GM19238 (cell line): ENCODE measurements around the gene CCT8.

Experiments
- DNase-seq: peaks from one replicate; pipeline ENCODE4 v3.0.0; 2011; ENCODE audit warnings: low spot score; ENCODE audit not compliant: insufficient read length

Gene CCT8, protein sequence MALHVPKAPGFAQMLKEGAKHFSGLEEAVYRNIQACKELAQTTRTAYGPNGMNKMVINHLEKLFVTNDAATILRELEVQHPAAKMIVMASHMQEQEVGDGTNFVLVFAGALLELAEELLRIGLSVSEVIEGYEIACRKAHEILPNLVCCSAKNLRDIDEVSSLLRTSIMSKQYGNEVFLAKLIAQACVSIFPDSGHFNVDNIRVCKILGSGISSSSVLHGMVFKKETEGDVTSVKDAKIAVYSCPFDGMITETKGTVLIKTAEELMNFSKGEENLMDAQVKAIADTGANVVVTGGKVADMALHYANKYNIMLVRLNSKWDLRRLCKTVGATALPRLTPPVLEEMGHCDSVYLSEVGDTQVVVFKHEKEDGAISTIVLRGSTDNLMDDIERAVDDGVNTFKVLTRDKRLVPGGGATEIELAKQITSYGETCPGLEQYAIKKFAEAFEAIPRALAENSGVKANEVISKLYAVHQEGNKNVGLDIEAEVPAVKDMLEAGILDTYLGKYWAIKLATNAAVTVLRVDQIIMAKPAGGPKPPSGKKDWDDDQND

DNA sequence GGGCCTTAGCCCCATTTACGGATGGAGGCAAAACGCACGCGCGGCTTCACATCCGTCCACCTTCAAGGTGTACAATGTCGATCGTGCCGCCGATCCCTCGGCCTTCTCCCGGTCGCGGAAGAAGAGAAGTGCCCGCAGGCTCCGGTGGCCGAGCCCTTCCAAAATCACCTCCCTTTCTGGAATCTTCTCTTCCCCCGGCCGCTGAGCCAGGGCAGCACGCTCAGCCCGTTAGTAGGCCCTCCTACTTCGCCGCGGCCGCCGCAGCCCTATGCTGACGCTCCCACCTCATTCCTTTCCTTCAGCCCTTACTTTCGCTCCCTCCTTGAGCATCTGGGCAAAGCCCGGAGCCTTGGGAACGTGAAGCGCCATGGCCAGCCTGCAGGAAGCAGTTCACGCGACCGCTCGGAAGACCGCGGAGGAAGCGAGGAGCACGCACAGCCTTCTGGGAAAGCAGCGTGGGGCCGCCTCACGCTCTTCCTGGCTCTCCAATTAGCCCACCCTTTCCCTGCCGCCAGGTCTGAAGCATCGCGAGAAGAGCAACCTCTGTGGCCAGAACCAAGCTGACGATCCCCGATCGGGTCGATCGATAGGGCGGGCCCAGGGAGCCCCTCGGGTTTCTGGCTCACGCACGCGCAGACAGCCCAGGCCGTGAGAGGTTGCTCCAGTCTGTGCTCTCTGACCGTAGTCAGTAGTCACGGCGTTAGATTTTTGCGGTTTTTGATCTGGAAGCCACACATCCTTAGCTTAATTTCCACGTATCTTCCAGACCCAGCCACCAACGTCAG is at the start of gene CCT8:
Gene CCT8 (minus strand): TSS at position 427 of the 785 bp plus-strand sequence. CDS start 58 bp downstream, at position 369.
- peak; percentile 81 for DNase-seq

DNA sequence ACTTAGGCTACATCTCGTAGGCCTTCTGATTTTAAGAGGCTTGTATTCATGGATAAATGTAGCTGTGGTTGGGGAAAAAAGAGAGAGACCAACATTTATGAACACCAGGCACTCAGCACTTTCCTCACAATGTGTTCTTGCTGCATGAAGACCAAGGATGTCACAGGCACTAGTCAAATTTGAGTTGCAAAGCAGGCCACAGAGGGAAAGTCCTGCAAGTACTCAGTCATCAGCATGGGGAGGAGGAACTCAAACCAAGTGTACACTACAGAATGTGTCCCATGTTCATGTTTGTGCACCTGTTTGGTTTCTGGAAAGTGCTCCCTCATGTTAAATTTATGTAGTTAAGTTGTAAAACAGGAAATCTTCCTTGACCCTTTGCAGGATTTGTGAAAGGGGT is 48.3 kb upstream of the CCT8 start:
- DNase-seq: no peak

DNA sequence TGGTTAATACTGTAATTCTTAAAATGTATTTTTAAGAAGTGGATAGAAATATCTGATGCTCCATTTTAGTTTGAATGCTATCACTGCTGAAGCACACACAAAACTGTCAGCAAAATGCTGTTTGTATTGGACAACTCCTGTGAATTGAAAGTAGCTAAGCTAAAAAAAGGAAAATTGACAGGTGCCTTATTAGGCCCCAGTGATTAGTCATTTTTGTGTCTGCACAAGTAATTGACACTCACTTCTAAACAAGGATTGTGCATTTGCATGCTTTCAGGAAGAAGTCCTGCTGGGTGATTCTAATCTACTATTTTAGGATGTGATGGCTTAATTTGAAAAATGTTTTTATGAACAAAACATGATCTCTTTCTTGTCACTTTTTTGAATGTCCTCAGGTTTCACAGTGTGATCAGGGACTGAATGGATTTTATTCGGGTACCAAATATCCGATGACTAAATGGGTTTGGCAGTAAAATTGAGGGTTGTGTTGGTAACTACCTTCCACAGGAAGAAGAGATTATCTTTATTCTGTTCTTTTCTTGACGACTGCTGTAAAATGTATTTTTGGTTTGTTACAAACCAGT is 44.0 kb upstream of the CCT8 start:
- DNase-seq: no peak

DNA sequence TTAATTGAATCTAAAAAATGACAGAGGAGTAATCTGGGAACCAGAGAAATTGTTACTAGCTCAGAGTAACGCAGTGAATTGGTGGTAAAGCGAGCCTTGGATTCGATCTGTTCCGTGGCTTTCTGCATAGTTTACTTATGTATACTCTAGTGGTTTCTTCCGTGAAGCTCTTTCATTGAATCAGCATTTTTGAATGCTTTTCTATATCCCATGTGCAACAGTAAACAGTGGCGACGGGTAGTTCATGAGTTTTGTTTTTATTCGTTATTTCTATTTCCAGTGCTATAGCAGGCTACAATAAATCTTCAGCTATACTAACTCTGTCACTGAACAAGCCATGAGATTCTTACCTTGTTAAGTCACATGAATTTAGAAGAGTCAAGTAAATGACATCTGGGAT is 42.5 kb upstream of the CCT8 start:
- no peak for DNase-seq

DNA sequence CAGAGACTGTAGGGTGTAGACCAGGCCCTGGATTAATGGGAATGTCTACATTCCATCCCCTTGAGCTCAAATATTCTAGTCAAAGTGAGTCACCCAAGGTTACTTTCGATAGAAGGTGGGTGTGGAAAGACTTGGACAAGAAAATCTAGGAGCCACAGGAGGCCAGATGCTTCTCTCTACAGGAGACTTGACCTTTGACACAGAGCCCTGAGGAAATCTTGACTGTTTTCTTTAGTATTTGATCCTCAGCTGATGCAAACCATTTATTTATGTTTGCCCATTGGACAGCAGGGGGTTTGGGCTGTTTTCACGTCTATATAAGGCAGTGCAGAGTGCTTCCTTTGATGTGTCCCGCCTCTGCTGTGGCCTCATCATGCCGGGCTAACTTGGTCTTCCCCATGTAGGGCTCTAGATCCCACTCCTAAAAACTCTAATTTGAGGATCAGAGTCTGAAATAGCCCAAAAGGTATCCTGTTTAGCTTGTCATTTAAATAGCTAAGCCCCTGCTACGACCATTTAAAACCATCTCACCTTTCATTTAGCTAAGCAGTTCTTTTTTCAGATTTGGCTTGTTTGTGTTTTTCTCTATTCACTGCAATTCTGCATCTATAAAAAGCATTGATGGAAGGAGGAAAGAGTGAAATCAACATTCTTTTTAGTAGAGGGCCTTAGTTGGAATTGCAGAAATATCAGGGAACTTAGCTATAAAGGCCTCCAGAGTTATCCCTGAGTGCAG is 41.5 kb upstream of the CCT8 start:
- DNase-seq: no peak

DNA sequence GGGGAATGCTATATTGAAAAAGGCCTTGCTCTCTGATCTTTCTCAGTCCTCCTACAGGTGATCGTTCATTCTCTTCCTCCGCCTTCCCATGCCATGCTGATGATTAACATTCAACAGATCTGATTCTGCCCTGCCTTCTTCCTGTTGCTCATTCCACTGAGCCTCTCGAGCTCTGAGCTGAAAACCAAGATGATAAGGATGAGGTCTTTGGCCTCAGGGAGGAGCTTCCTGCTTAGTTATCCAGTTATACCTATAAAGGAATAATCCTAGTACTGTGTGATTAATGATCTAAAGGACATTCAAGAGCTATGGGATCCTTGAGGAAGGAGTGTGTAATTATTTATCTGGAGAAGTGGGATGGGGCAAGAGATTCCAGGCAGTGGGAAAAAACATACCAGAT is 31.8 kb upstream of the CCT8 start:
- no peak for DNase-seq

DNA sequence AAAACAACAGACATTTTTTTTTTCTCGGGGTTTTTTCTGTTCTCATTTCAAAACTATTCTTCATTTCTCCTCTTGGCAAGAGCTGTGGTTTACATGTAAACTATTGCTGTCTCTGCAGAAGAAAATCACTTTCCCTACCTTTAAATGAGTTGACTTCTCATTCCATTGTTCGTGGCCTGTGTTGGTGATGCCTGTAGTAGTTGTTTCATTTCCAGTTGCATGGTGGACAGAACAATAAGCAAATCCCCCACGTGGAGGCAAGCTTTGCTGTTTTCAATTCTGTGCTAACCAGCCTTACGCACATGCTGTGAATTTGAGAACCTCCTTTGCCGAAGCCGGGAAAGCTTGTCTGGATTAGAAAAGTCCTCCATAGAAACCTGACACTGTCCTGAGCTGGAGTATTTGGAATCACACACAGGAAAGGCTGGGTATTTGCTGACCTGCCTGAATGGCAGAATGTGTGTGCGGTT is 30.8 kb upstream of the CCT8 start:
- no peak for DNase-seq

DNA sequence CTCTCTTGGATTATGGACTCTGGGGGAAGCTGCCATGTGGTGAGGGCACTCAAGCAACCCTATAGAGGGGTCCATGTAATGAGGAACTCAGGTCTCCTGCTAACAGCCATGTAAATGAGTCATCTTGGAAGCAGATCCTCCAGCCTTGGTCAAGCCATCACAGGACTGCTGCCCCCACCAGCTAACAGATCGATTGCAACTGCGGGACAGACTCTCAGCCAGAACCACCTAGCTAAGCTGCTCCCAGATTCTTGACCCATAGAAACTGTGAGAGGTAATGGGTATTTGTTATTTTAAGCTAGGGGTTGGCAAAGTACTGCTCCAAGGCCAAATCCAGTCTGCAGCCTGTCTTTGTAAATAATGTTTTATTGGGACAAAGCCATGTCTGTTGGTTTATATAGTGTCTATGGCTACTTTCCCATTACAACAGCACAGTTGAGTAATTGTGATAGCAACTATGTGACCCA is 29.4 kb upstream of the CCT8 start:
- no peak for DNase-seq

DNA sequence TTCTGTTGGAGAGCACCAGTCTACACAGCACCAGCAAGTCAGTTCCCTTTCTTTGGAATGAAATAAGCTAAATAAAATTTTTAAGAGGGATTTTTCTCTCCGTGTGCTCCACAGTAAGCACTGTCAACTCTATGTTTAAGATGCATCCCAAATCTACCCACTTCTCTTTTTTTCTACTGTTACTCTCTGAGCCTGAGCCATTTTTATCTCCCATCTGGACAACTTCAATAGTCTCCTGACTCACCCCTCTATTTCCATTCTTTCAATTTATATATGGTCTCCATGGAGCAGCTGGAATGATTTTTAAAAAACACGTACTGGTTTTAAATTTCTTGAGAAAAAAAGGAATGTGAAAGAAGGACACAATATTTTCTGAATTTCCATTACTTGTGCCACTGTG is 24.7 kb upstream of the CCT8 start:
- DNase-seq: no peak

DNA sequence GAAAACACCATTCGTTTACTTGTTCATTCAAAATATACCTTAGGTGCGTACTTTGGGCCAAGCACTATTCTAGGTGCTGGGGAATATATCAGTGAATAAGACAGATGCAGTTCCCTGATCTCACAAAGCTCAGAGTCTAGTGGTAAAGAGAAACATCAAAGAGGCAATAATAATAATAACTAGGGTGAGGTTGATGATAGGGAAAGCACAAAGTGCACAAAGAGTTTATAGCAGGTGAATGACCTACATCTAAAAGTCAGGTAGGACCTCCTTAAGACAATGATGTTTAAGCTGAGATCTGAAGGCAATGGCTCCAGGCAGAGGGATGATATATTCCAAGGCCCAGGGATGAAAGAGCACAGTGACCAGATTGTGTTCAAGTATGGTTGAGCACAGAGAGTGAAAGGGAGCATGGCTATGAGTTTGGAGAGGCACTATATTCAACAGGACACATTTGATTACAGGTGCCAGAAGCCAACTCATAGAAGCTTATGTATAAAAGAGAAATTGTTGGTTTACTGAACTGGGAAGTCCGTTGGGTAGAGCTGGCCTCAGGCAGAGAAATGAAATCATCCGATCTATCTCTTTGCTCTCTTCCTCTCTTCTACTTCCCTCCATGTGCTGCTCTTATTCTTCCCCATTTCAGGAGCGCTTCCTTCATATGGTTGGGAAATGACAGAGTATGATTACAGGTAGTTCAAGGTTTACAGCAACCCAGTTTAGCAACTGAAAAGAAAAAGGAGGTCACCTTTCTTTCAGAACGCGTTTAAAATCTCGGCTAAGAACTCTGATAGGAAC is 23.0 kb upstream of the CCT8 start:
- no peak for DNase-seq

DNA sequence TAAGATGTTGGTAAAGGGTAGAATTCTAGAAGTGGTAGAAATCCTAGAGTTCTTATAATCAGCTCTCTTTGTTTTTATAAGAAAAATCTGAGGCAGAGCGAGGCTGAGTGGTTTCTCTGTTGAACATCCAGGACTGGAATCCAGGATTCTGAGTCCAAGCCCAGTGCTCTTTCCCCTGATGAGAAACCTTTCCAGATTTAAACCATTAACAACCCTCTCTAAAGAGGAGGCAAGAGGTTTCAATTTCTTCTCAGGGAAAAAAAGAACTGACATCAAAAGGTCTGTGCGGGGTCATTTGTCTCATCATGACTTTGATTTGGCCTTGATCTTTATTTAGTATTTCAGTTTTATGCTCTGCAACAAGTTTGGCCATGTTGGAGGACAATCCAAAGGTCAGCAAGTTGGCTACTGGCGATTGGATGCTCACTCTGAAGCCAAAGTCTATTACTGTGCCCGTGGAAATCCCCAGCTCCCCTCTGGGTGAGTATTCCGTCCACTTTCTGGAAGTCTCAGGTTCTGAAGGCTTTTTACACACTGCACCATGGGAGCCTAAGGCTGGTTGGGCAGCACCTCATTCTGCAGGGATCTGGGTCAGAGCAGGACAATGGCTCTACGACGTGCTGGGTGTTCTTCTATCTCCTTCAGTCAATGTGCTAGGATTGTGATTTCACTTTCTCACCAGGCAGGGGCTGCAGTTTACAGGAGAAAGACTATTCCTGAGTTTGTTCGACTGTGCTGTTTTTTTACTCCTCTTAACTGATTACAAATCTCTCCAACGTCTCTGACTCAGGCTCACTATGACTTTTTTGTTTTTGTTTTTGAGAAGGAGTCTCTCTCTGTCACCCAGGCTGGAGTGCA is 18.9 kb upstream of the CCT8 start:
- no peak for DNase-seq

DNA sequence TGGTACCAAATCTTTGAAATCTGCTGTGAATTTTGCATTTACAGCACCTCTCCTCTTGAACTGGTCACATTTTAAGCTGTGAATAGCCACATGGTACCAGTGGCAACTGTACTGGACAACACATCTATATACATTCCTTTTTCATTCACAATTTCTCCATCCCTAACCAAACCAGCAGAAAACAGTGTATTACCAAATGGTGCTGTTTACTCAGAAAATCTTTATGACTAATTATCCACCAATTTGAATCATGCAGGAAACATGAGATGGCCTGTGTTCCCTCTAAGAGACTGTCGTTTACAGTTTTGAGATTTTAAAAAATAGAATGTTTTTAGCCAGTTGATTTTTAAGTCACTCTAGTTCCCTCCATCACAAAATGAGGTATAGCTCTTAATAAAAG is 17.6 kb upstream of the CCT8 start:
- no peak for DNase-seq

DNA sequence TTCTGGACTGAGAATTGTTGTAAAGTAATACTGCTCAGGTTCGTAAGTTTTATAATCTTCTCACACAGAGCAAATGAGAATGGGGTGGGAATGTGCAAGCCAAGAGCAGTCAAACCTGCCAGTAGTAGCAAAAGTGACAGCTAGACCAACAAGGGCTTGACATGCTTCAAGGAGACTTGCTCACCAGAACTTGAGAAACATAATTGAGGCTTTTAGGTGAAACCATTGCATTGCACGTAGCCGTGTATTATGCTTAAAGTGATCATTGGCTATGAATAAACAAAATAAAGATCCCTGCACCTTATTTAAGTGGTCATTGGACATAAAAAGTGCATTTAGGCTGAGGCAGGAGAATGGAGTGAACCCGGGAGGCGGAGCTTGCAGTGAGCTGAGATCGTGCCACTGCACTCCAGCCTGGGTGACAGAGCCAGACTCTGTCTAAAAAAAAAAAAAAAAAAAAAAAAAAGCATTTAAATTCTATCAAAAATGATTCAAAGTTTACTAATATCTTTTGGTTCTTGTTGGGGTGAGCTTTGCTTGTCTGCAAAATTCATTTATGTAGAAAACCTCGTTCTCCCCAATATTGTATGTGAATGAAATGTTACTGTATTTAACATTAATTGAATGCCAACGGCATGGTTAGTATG is 11.8 kb upstream of the CCT8 start:
- no peak for DNase-seq

DNA sequence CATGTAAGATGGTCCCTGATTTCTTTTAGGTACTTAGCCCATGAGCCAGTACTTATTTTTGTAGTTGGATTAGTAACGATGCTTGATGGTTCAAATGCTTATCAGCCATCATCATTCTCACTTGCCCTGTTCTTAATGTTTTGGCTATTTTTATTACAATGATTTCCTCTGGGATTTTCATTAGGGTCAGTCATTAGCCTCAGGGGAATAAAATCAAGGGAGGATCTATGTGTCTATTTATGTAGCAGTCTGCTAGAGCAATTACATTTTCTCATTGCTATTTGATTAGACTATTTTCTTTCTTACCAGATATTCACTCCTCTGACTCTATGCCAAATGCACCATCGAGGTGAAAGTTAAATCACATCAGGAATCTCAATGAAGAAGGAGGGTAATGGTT is 10.9 kb upstream of the CCT8 start:
- no peak for DNase-seq

DNA sequence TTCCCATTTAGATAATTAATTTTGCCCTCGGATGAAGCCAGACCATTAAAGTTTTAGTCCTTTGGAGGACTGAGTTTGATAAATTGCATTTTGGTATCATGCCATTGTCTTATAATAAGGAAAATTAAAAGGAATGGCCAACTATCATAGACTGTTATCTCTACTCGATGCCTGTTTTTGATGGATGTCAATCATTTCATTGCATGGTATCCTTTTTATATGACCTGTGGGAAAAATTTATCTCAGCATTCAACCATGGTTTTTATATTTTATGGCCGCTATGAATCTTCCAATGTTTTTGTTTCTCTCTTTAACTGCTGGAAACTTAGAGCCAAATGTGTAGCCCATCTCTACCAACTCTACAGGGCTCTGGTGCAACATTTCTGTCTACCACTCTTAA is 9.9 kb upstream of the CCT8 start:
- no peak for DNase-seq

DNA sequence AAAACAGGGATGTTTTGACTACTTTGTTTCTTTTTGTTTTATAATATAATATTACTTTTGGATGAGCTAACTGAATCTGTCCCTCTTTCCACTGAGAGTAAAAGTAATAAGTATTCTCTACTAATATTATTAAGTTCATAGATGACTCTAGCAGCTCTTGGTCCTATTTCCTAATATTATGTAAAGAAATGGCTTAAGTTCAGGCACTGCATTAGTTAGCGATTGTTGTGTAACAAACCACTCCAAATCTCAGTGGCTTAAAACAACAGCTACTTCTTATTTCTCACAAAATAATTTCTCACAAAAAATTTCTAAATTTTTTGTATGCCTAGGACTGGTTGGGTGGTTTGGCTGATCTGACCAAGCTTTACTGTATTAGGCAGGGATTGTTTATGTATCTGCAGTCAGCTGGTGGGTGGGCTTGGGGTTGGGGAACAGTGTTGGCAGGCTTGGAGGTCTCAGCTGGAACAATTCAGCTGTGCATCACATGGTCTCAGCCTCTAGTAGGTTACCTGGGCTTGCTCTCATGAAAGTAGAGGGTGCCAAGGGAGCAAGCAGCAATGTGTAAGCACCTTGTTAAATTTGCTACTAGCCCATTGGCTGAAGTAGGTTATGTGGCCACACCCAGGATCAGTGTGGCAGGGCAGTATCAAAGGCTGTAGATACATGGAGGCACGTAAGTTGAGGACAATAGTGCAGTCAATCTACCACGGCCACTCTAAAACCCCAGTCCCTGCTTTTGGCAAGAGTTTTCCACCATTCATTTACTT is 8.8 kb upstream of the CCT8 start:
- DNase-seq: no peak

DNA sequence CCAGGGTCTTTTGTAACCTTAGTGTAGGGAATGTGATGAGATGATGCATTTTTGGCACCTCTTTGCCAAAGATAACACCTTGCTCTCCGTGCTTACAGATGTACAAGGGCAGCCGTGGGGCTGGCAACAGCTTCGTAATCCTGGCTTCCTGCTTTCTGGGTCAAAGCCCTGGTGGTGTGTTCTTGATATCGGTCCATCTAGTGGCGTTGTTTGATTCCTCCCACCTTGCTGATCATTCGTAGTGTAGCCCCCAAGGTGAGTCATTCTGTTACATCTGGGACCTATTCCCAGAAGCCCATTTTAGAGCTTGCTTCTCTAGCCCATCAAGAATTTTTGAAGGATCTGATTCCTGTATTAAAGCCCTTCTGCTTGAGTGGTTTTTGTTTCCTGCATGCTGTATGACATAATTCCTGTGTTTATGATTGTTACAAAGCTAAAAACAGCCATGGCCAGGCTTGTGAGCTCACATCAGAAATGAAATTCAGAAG is 7.0 kb upstream of the CCT8 start:
- DNase-seq: no peak
